Tibial artery (tissue), 4 donors: ENCODE measurements around the gene C2orf68.
"Not testable (repeated sequence)": the region's sequence is repeated elsewhere in the genome, so short reads cannot be mapped to it uniquely, and the experiment has no call there.

Source experiments
- DNase-seq, 2 donors: peaks; one replicate each; pipeline ENCODE4 v3.0.0-alpha.2; 2019
- H3K27ac ChIP-seq, 2 donors: fragments of 200-600 bp; sonication (generic) in 1 of 2; 1 replicate in 1 of 2; 2 replicates in 1 of 2; pipeline ENCODE4 v1.5.1; 2018 to 2019; ENCODE audit warnings: mild to moderate bottlenecking in 1 of 2
- H3K27me3 ChIP-seq, 2 donors: fragments of 200-600 bp; sonication (generic) in 1 of 2; one replicate each; pipeline versions ENCODE4 v1.5.1 to v1.6.0; 2016 to 2019
- H3K36me3 ChIP-seq, 3 donors: fragments of 200-600 bp; sonication (generic) in 2 of 3; one replicate each; pipeline ENCODE4 v1.5.1; 2016 to 2019; ENCODE audit warnings: mild to moderate bottlenecking in 2 of 3
- H3K4me1 ChIP-seq, 4 donors: fragments of 200-600 bp; sonication (generic) in 2 of 4; 1 replicate in 3 of 4; 2 replicates in 1 of 4; pipeline ENCODE4 v1.5.1; 2016 to 2019
- H3K4me3 ChIP-seq, 2 donors: fragments of 200-600 bp; sonication (generic) in 1 of 2; 1 replicate in 1 of 2; 2 replicates in 1 of 2; pipeline ENCODE4 v1.5.1; 2018 to 2019; ENCODE audit warnings: mild to moderate bottlenecking in 2 of 2
- H3K9me3 ChIP-seq, 3 donors: fragments of 200-600 bp; sonication (generic) in 1 of 3; one replicate each; pipeline ENCODE4 v1.5.1; 2016 to 2019
- intact Hi-C: fragments of 100-400 bp; cut with DNase I; formaldehyde crosslinking; loops from one replicate; pipeline ENCODE4 v1.15.0; 2023; ENCODE audit warnings: low total_unique reads
- TF ChIP-seq, protein P1 (sequence below), 2 experiments: fragments of 200-600 bp in 1 of 2; fragments of 450-650 bp in 1 of 2; IDR thresholded peaks; one replicate each; pipeline ENCODE4 v1.5.1; 2017 to 2019; ENCODE audit warnings: antibody characterized with exemption in 2 of 2, mild to moderate bottlenecking in 1 of 2, moderate library complexity in 1 of 2

The C2orf68 gene

DNA sequence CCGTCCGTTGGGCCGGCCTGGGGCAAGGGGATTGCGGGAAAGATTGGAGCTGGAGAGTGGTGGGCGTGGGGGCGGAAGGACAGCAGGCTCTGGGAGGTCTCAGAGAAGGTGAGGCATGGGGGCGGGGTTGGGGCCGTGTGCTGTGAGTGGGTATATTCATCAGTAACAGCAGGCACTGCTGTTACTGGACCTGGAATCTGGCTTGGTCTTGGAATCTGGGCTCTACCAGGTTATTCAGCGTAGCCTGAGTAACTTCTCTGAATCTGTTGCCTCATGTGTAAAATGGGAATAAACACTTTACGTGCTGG lies 15.9 kb downstream of the C2orf68 start:
- Histone ChIP-seq H3K36me3 (peaks cover 6 to 45% (median 24%) of the 10 kb centered on the region in 3 donors), H3K4me1 (peaks cover 0 to 61% (median 31%) of the 10 kb centered on the region in 4 donors), H3K4me3 (peak overlapping the region; percentile 64 to 94), H3K27me3 (no peaks in the 10 kb centered on the region), H3K27ac (peak overlapping the region; percentile 83 to 98), H3K9me3 (no peaks in the 10 kb centered on the region)
- no peak for DNase-seq
- TF ChIP-seq, protein P1, sequence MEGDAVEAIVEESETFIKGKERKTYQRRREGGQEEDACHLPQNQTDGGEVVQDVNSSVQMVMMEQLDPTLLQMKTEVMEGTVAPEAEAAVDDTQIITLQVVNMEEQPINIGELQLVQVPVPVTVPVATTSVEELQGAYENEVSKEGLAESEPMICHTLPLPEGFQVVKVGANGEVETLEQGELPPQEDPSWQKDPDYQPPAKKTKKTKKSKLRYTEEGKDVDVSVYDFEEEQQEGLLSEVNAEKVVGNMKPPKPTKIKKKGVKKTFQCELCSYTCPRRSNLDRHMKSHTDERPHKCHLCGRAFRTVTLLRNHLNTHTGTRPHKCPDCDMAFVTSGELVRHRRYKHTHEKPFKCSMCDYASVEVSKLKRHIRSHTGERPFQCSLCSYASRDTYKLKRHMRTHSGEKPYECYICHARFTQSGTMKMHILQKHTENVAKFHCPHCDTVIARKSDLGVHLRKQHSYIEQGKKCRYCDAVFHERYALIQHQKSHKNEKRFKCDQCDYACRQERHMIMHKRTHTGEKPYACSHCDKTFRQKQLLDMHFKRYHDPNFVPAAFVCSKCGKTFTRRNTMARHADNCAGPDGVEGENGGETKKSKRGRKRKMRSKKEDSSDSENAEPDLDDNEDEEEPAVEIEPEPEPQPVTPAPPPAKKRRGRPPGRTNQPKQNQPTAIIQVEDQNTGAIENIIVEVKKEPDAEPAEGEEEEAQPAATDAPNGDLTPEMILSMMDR (IDR thresholded peaks at IDR 0.05): no peak
- intact Hi-C loops: no loop called here

DNA sequence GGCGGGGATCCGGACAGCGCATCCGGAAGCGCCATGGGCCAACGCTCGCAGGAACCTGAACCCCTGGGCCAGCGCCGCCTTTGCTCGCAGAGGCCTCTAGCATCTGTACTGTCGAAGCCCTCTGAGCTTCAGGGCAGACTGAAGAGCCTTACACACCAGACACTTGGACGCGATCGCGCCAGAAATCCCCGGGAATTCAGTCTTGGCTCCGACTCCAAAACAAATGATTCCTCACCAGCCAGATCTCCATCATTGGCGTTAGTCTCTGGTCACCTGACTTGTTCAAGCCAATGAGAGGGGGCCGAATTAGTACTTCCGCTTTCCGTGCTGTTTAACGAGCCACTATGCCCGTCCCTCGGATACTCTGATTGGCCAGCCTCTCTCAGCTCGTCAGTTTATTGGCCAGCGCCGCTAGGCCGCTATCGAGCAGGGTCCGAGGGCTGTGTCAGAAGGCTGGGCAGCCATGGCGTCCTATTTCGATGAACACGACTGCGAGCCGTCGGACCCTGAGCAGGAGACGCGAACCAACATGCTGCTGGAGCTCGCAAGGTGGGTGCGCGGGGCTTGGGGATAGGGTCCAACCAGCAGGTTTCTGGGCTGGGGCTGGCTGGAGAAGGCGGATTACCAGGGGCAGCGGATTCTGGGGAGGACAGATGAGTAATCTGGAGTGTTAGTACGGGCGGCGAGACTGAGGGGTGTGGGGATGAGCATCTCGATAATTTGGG lies 16.4 kb downstream of the C2orf68 start, which contains the start of gene RNF181:
Gene RNF181, plus strand, starts transcription at position 445 of the 725 bp plus-strand sequence. Its CDS starts 19 bp downstream, at position 464.
- Histone ChIP-seq H3K27me3 (no peaks in the 10 kb centered on the region), H3K27ac (peak within 1 kb of the TSS; percentile 83 to 98), H3K4me1 (peaks cover 0 to 61% (median 31%) of the 10 kb centered on the region in 4 donors), H3K4me3 (peak within 1 kb of the TSS; percentile 64 to 94), H3K36me3 (peaks cover 6 to 40% (median 24%) of the 10 kb centered on the region in 3 donors), H3K9me3 (no peaks in the 10 kb centered on the region)
- intact Hi-C loops: no loop called here
- TF ChIP-seq, protein P1 (IDR thresholded peaks at IDR 0.05): no peak
- DNase-seq: peak; percentile 98

- H3K4me1 ChIP-seq: peaks cover 0 to 60% (median 37%) of the 10 kb centered on the region in 4 donors
- H3K27me3 ChIP-seq: no peaks in the 10 kb centered on the region
- H3K27ac ChIP-seq: peak overlapping the region; percentile 83 to 98
- TF ChIP-seq, protein P1 (IDR thresholded peaks at IDR 0.05): no peak
- DNase-seq: no peak
- intact Hi-C loops: no loop called here
- H3K4me3 ChIP-seq: peak overlapping the region; percentile 64 to 94
- no peaks in the 10 kb centered on the region for H3K9me3 ChIP-seq
- peaks cover 6 to 33% (median 24%) of the 10 kb centered on the region in 3 donors for H3K36me3 ChIP-seq
Observed at GRCh38 chr2:85594715-85595300, 17.1 kb downstream of the C2orf68 start.

DNA sequence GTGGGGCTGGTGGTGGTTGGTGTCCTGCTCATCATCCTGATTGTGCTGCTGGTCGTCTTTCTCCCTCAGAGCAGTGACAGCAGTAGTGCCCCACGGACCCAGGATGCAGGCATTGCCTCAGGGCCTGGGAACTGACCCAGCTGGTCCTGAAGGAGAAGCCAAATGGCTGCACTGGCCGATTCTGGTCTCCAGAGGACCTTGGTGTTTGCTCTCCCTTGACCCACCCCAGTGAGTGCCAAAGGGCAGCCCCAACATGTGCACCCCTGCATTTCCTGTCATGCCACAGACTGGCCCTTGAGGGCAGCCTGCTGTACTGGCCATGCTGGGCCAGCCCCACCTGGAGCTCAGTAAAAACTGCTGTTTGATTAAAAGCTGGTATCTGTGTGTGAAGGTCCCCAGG lies 18.8 kb downstream of the C2orf68 start:
- Histone ChIP-seq H3K27me3 (no peaks in the 10 kb centered on the region), H3K9me3 (no peaks in the 10 kb centered on the region), H3K27ac (no peak overlapping the region), H3K4me3 (no peak overlapping the region), H3K36me3 (peaks cover 6 to 15% (median 14%) of the 10 kb centered on the region in 3 donors), H3K4me1 (peaks cover 0 to 63% (median 51%) of the 10 kb centered on the region in 4 donors)
- intact Hi-C loops: no loop called here
- TF ChIP-seq, protein P1 (IDR thresholded peaks at IDR 0.05): no peak
- DNase-seq: no peak

DNA sequence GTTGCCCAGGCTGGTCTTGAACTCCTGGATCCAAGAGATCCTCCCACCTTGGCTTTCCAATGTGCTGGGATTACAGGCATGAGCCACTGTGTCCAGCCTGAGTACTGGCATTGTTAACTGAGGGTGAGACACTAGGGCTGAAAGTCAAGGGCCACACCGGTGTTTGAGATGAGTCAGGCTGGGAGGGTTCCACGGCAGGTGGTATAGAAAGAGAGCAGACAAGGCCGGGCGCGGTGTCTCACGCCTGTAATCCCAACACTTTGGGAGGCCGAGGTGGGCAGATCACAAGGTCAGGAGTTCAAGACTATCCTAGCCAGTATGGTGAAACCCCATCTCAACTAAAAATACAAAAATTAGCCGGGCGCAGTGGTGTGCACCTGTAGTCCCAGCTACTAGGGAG lies 19.6 kb downstream of the C2orf68 start:
- H3K27ac ChIP-seq: peak overlapping the region in 1 of 2 donors; percentile 64
- H3K27me3 ChIP-seq, H3K36me3 ChIP-seq, H3K9me3 ChIP-seq, intact Hi-C loops, H3K4me3 ChIP-seq, DNase-seq: not testable (repeated sequence)
- H3K4me1 ChIP-seq: peaks cover 0 to 66% (median 49%) of the 10 kb centered on the region in 4 donors

GRCh38 chr2:85591563-85591962 lies 20.3 kb downstream of the C2orf68 start:
- intact Hi-C loops: no loop called here
- H3K36me3 ChIP-seq: peaks cover 0 to 1% (median under 1%) of the 10 kb centered on the region in 3 donors
- H3K4me3 ChIP-seq: no peak overlapping the region
- TF ChIP-seq, protein P1 (IDR thresholded peaks at IDR 0.05): no peak
- no peaks in the 10 kb centered on the region for H3K9me3 ChIP-seq
- DNase-seq: no peak
- peak overlapping the region; percentile 52 to 64 for H3K27ac ChIP-seq
- no peaks in the 10 kb centered on the region for H3K27me3 ChIP-seq
- H3K4me1 ChIP-seq: peaks cover 0 to 63% (median 42%) of the 10 kb centered on the region in 4 donors
